ENCODE data around the gene CABYR. TPM values are rescaled to one million over a fixed set of nuclear protein-coding genes. Genes with fewer than 3 reads are reported as not detected.

The CABYR gene
- total RNA-seq, 1 experiment from 2014 or later = 19.3 TPM

- TF ChIP-seq, protein P1, sequence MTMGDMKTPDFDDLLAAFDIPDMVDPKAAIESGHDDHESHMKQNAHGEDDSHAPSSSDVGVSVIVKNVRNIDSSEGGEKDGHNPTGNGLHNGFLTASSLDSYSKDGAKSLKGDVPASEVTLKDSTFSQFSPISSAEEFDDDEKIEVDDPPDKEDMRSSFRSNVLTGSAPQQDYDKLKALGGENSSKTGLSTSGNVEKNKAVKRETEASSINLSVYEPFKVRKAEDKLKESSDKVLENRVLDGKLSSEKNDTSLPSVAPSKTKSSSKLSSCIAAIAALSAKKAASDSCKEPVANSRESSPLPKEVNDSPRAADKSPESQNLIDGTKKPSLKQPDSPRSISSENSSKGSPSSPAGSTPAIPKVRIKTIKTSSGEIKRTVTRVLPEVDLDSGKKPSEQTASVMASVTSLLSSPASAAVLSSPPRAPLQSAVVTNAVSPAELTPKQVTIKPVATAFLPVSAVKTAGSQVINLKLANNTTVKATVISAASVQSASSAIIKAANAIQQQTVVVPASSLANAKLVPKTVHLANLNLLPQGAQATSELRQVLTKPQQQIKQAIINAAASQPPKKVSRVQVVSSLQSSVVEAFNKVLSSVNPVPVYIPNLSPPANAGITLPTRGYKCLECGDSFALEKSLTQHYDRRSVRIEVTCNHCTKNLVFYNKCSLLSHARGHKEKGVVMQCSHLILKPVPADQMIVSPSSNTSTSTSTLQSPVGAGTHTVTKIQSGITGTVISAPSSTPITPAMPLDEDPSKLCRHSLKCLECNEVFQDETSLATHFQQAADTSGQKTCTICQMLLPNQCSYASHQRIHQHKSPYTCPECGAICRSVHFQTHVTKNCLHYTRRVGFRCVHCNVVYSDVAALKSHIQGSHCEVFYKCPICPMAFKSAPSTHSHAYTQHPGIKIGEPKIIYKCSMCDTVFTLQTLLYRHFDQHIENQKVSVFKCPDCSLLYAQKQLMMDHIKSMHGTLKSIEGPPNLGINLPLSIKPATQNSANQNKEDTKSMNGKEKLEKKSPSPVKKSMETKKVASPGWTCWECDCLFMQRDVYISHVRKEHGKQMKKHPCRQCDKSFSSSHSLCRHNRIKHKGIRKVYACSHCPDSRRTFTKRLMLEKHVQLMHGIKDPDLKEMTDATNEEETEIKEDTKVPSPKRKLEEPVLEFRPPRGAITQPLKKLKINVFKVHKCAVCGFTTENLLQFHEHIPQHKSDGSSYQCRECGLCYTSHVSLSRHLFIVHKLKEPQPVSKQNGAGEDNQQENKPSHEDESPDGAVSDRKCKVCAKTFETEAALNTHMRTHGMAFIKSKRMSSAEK (CRISPR knock-in tag; IDR thresholded peaks at IDR 0.05; ENCODE audit: borderline replicate concordance) = no peak
- TF ChIP-seq ZNF138 (CRISPR knock-in tag; conservative IDR thresholded peaks at IDR 0.05) (no peak), NFATC4 (CRISPR knock-in tag; IDR thresholded peaks at IDR 0.05) (no peak), HMGA2 (CRISPR knock-in tag; IDR thresholded peaks at IDR 0.05) (no peak), NR1H2 (CRISPR knock-in tag; IDR thresholded peaks at IDR 0.05) (no peak)
Measured at GRCh38 chr18:24126155-24126961, 12.5 kb upstream of the CABYR start (continued).

GRCh38 chr18:24127735-24128134 lies 11.1 kb upstream of the CABYR start:
- no peak overlapping the region for H3K27ac Mint-ChIP-seq
- ATAC-seq = no peak
- no peaks in the 10 kb centered on the region for H3K9me3 Mint-ChIP-seq
- no peak overlapping the region for H3K4me3 Mint-ChIP-seq
- no peak for DNase-seq (ENCODE audit: low spot score)
- peaks cover 37% of the 10 kb centered on the region for H3K36me3 Mint-ChIP-seq
- ChIA-PET CTCF (no interaction called here), POLR2A (no interaction called here)
- H3K27me3 Mint-ChIP-seq (ENCODE audit: low read depth) = no peaks in the 10 kb centered on the region
- no peaks in the 10 kb centered on the region for H3K4me1 Mint-ChIP-seq
- TF ChIP-seq, protein P2, sequence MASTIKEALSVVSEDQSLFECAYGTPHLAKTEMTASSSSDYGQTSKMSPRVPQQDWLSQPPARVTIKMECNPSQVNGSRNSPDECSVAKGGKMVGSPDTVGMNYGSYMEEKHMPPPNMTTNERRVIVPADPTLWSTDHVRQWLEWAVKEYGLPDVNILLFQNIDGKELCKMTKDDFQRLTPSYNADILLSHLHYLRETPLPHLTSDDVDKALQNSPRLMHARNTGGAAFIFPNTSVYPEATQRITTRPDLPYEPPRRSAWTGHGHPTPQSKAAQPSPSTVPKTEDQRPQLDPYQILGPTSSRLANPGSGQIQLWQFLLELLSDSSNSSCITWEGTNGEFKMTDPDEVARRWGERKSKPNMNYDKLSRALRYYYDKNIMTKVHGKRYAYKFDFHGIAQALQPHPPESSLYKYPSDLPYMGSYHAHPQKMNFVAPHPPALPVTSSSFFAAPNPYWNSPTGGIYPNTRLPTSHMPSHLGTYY (CRISPR knock-in tag; IDR thresholded peaks at IDR 0.05) = no peak
- TF ChIP-seq, protein P3, sequence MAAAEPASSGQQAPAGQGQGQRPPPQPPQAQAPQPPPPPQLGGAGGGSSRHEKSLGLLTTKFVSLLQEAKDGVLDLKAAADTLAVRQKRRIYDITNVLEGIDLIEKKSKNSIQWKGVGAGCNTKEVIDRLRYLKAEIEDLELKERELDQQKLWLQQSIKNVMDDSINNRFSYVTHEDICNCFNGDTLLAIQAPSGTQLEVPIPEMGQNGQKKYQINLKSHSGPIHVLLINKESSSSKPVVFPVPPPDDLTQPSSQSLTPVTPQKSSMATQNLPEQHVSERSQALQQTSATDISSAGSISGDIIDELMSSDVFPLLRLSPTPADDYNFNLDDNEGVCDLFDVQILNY (CRISPR knock-in tag; IDR thresholded peaks at IDR 0.05) = no peak
- TF ChIP-seq, protein P4, sequence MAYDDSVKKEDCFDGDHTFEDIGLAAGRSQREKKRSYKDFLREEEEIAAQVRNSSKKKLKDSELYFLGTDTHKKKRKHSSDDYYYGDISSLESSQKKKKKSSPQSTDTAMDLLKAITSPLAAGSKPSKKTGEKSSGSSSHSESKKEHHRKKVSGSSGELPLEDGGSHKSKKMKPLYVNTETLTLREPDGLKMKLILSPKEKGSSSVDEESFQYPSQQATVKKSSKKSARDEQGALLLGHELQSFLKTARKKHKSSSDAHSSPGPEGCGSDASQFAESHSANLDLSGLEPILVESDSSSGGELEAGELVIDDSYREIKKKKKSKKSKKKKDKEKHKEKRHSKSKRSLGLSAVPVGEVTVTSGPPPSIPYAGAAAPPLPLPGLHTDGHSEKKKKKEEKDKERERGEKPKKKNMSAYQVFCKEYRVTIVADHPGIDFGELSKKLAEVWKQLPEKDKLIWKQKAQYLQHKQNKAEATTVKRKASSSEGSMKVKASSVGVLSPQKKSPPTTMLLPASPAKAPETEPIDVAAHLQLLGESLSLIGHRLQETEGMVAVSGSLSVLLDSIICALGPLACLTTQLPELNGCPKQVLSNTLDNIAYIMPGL (CRISPR knock-in tag; IDR thresholded peaks at IDR 0.05) = no peak
- TF ChIP-seq ZNF396 (CRISPR knock-in tag; IDR thresholded peaks at IDR 0.05; ENCODE audit: borderline replicate concordance) = no peak
- TF ChIP-seq, protein P5, sequence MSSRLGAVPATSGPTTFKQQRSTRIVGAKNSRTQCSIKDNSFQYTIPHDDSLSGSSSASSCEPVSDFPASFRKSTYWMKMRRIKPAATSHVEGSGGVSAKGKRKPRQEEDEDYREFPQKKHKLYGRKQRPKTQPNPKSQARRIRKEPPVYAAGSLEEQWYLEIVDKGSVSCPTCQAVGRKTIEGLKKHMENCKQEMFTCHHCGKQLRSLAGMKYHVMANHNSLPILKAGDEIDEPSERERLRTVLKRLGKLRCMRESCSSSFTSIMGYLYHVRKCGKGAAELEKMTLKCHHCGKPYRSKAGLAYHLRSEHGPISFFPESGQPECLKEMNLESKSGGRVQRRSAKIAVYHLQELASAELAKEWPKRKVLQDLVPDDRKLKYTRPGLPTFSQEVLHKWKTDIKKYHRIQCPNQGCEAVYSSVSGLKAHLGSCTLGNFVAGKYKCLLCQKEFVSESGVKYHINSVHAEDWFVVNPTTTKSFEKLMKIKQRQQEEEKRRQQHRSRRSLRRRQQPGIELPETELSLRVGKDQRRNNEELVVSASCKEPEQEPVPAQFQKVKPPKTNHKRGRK (CRISPR knock-in tag; IDR thresholded peaks at IDR 0.05; ENCODE audit: borderline replicate concordance) = no peak
- no peak for TF ChIP-seq JUN (CRISPR knock-in tag; IDR thresholded peaks at IDR 0.05)
- no peak for TF ChIP-seq SOX15 (CRISPR knock-in tag; IDR thresholded peaks at IDR 0.05)

GRCh38 chr18:24128700-24129099 lies 10.2 kb upstream of the CABYR start:
- no peaks in the 10 kb centered on the region for H3K4me1 Mint-ChIP-seq
- CTCF ChIA-PET = no interaction called here
- ATAC-seq = no peak
- H3K9me3 Mint-ChIP-seq = no peaks in the 10 kb centered on the region
- H3K27me3 Mint-ChIP-seq (ENCODE audit: low read depth) = no peaks in the 10 kb centered on the region
- no peak overlapping the region for H3K27ac Mint-ChIP-seq
- DNase-seq (ENCODE audit: low spot score) = no peak
- TF ChIP-seq ZNF219 (CRISPR knock-in tag; IDR thresholded peaks at IDR 0.05; ENCODE audit: borderline replicate concordance) (no peak), PRDM15 (CRISPR knock-in tag; IDR thresholded peaks at IDR 0.05) (no peak)
- POLR2A ChIA-PET = no interaction called here
- H3K36me3 Mint-ChIP-seq = peaks cover 37% of the 10 kb centered on the region
- no peak overlapping the region for H3K4me3 Mint-ChIP-seq
